Stimulated activated CD4-positive, alpha-beta T cell treated with anti-CD3 and anti-CD28 coated beads, Interleukin-2, amount 100 ng/mL, for 48 hours (primary cell): Measurements from ENCODE around the gene PIEZO1.
A peak's percentile ranks its signal among the peaks of the same experiment; 100 is the strongest.

Experiments used
- DNase-seq, 2 donors: peaks; one replicate each; pipeline ENCODE4 v3.0.0-alpha.2; 2020

PIEZO1 gene

DNA sequence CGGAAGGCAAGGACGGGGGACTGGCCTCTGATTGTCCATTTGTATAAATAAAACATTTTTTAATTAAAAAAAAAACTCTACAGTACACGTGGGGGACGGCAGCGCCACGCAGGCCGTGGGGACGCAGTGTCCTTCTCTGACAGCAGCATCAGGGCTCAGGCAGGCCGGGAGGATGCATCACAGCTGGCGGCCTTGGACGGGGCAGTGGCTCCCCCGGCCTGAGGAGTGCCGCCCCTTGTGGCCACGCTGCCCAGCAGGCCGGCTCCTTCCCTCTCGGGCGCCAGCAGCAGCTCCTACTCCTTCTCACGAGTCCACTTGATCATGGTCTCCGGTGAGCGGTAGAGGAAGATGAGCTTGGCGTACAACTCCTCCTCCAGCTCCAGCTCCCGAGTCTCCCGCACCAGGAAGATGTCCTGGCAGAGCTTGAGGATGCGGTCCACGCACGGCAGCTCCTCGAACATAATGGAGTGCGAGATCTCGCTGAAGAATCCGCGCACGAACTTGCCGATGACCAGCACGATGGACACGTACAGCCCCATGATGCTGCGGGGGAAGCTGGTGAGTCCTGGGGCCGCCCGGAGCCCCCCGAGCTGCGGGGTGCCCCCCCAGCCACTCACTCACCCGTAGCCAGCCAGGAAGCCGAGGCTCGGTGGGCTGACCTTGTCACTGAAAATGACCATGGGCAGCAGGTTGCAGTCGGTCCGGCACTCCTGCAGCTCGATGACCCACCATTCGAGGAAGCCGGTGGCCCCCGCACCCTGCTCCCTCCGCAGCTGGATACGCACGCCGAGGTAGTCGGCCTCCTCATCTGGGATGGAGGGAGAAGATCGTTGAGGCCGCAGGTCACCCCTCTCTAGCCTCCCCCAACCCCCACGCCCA, 69.5 kb downstream of the PIEZO1 start:
- no peak for DNase-seq

DNA sequence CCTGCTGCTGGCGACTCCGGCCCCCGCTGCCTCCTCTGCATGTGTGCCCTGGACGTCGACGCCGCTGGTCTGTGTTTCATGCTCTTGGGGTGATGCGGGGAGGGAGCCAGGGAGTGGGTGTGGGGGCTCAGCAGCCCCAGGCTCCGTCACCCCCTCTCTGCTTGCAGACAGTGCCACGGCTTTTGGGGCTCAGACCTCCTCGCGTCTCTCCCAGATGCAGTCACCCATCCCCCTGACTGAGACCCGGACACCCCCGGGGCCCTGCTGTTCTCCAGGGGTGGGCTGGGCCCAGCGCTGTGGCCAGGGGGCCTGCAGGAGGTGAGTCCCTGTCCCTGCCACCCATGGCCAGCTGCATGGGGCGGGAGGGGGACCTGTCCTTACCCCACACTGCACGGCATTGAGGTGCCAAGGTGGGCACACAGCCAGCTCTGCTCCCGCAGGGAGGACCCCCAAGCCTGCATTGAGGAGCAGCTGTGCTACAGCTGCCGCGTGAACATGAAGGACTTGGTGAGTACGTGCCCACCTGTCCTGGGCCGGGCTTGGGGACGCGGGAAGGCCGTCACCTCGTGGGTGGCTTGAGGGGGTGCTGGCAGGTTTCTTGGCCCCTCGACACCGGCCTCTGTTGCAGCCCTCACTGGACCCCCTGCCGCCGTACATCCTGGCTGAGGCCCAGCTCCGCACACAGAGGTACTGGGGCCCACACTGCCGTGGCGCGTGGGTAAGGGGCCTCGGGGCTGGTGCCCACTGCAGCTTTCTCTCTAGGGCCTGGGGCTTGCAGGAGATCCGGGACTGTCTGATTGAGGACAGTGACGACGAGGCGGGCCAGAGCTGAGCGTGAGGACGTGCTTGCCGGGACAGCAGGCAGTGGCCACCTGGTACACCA, 70.4 kb downstream of the PIEZO1 start:
- DNase-seq = no peak

DNA sequence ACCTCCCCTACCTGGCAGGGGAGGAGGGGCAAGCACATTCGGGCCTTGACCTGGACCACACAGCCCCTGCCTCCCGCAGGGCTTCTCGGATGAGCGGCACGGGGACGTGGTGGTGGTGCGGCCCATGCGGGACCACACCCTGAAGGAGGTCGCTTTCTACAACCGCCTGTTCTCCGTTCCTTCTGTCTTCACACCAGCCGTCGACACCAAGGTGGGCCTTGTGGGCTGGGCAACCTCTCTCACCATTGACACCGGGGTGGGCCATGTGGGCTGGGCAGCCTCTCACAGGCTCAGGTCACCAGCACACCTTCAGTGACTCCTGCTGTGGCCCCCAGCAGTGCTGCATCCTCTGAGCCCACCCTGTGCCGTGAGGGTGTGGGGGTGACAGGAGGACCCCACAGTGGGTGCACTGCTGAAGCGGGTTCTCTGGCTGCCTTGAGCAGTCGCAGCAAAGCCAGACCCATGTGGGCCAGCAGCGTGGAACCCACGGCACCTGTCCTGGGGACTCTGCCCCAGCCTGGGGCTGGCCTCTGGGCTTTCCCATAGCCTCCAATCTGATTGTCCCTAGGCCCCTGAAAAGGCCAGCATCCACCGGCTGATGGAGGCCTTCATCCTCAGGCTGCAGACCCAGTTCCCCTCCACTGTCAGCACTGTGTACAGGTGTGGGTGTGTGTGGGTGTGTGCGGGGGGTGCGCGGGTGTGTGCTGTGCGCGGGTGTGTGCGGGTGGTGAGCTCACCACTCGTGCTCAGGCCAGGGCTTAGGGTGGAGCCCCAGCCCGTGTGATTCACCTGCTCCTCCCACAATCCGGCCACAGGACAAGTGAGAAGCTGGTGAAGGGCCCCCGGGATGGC, 71.2 kb downstream of the PIEZO1 start:
- DNase-seq = no peak

DNA sequence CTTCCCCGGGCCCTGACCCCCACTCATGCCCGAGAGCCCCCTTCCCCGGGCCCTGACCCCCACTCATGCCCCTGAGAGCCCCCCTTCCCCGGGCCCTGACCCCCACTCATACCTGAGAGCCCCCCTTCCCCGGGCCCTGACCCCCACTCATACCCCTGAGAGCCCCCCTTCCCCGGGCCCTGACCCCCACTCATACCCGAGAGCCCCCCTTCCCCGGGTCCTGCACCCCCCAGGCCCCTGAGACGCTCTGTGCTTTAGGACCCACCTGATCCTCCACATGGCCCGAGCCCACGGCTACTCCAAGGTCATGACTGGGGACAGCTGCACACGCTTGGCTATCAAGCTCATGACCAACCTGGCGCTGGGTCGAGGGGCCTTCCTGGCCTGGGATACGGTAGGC, 72.0 kb downstream of the PIEZO1 start:
- DNase-seq = no peak

DNA sequence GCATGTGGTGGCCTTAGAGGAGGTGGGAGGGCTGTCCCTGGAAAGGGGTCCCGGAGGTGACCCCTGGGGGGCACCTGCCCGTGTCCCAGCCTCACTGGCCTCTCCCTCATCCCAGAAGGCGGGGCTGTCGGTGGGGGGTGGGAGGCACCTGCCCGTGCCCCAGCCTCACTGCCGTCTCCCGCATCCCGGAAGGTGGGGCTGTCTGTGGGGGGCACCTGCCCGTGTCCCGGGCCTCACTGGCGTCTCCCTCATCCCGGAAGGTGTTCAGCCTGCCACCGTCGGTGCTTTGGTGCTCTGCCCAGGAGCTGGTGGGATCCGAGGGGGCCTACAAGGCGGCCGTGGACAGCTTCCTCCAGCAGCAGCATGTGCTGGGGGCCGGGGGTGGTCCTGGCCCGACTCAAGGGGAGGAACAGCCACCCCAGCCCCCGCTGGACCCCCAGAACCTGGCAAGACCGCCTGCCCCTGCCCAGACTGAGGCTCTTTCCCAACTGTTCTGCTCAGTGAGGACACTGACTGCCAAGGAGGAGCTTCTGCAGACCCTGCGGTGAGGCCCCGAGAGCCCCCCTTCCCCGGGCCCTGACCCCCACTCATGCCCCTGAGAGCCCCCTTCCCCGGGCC, 72.5 kb downstream of the PIEZO1 start:
- no peak for DNase-seq

DNA sequence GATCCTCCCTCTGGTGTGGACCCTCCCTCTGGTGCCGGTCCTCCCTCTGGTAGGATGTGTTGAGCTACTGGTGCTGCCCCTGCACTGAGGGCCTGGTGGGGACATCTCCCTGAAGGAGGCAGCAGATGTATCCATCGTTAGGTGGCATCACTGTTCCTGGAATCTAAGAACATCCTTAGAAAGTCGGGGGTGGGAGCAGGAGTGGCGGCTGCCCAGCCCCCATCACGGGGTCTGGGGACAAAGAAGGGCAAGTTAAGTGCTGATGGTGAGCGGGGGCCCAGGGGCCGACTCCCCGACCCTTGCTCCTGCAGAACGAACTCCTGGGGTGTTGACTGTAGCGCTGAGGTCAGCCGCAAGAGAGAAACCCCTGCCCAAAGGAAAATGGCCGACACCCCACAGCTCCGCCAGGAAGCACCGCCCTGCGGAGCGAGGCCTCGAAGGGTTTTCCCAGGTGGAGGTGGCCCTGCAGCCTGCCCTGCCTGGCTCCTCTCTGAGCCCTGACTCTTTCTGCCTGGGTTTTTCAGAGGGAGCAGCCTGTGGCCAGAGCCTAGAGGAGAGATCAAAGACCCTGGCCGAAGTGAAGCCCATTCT, 73.2 kb downstream of the PIEZO1 start:
- DNase-seq = no peak

DNA sequence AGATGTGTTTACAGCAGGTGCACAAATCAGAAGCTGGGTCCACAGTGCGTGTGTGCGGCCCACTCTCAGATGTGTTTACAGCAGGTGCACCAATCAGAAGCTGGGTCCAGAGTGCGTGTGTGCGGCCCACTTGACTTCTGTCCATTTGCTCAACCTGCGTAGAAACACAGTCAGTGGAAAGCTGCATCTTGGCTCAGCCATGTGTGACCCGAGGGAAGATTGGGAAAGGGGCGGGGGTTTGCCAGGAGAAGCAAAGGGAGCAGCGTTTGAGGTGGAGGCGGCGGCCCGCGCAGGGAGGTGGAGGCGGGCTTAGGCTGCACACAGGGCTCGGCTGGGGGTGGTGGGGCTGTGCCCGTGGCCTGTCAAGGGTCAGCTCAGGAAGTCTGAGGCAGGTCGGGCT, 74.5 kb downstream of the PIEZO1 start:
- DNase-seq = no peak

DNA sequence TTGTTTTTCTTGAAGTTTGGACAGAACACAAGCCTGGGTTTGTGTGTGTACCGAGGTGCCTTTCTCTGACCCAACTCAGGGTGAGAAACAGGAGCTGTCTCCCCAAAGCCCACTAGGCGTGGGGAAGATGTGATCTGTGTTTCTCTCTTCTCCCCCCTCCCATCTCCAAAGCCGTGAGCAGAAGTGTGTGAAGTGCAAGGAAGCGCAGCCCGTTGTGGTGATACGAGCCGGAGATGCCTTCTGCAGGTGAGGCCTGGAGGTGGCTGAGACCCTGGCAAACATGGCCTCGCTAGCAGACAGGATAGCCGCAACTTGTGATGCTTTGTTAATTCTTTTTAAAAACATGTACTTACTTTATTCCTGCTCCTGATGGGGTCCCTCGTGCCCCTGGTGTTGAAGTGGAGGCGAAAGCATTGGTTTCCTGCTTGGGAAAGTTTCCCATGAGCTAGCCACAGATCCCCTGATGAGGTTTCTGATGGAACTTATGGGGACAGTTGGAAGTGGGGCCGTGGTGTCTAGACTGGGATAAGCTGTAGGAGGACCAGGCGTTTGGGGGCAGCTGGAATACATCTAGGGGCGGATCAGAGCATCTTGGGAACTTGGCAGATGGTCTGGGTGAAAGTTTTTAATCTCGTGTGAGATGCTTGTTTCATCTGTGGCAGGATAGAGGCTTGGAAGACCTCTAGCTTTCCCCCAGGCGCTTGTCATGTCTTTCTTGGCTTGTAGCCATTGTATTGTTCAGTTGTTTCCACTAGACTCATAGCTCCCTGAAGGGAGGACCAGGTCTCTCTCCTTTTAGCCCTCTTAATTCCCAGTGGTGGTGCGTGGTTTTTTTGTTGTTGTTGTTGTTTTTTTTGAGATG, 77.8 kb downstream of the PIEZO1 start:
- no peak for DNase-seq

DNA sequence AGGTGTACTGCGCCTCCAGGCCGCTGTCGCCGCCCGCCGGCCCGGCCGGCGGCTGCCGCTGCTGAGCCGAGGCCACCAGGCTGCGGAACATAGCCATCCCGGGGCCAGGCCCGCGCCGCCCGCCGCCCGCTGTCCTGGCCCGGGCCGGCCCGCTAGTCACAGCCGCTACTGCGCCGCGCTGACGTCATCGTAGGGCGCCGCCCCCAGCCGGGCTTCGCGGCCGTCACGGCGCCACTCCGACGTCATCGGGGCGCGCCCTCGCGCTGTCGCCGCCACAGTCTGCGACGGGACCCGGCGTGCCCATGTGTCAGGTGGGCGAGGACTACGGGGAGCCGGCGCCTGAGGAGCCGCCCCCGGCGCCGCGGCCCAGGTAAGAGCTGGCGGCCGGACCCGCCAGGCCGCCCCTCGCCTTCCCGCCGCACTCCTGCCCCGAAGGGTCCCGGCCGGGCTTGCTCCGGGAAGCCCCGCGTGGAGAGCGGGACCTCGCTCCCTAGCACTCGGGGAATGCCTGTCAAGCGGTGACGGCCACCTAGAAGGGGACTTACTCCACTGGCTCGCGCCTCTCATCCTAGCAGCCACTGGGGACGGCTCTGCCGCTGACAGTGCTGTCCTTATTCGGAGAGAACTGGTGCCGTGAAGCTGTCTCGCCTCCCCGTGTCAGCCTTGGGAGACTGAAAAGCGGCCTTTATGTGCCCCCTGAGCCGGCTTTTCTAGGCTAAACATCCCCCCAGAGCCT, 78.6 kb downstream of the PIEZO1 start, which contains the start of the genes CTU2 and RNF166:
Gene CTU2, plus strand, starts transcription at position 275 of the 736 bp plus-strand sequence. Its CDS starts 28 bp downstream, at position 303.
Gene RNF166, minus strand, starts transcription at position 180 of the 736 bp plus-strand sequence. Its CDS starts 83 bp downstream, at position 97.
- peak; percentile 92 to 97 for DNase-seq

DNA sequence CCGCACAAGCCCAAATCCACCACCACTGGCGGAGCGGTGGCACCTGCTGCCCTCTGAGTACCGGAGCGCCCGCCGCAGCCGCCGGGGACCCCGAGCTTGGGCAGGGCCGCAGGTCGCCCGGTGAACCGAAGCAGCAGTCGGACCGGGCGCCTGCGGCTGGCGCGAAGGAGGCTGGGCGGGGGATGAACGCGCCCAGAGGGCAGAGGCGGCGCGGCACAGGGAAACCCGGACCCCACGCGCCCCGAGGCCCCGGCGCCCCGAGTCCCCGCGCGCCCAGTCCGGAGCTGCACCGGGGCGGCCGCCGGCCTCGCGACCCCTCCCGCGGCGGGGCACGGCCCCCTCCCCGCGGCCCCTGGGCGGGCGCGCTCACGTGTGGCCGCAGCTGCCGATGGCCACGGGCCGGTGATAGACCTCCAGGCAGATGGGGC, 79.2 kb downstream of the PIEZO1 start:
- DNase-seq = no peak

DNA sequence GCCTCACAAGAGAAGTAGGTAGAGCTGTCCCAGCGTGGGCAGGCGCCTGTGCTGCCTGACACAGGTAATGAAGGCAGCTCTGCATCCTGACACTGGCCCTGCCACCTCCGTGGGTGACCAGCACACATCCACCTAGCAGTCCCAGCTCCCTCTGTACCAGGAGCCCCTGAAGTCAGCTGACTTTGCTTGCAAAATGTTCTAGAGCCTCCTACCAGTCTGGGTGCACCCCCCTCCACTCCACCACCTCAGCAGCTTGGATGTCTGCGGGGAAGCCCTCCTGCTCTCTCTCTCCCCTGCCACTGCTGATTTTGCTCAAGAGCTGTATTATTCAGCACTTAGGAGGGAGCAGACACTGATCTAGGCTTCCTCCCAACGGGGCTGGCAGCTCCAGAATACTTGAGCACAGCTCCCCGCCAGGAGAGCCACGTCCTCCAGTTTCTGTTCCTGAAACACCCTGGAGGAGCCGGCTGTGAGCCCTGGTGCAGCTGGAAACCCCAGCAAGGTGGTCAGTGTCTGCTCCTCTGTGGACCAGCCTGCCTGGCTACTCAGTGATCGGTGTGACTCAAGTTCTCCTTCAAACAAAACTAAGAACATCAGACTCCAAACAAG, 79.8 kb downstream of the PIEZO1 start:
- no peak for DNase-seq

DNA sequence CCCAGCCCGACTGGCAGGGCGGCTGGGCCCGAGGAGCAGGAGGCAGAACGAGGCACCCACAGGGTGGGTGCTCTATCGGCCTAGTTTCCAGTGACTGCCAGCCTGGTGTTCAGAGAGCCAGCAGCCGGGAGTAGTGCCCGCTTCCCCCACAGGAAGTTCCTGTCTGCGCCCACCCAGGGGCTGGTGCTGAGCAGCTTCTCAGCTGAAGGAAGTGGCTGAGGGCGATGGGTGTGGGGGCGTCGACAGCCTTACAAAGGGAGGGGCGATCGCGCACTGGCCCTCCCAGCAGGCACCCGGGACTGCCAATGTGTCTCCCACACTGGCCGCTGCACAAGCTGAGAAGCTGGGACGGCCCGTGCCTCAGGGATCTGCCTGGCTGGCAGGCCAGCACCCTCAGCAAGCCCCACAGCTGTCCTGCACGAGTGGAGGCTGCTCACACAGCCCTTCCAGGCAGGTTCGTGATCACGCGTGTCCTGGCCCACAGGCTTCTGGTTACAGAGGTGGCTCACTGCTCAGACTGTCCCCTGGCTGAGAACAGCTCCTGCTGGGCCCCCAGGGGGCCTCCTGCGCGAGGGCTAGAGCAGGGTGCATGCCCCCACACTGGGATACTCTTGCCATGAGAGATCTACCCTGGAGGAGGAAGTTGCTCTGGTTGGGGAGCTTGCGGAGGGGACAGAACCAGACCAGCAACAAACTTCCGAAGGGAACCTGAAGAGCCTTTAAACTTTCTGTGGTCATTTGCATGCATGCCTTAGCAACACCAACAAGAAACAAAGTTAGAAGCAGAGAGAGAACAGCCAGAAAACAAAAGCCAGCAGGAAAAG, 81.3 kb downstream of the PIEZO1 start:
- peak; percentile 59 to 64 for DNase-seq

DNA sequence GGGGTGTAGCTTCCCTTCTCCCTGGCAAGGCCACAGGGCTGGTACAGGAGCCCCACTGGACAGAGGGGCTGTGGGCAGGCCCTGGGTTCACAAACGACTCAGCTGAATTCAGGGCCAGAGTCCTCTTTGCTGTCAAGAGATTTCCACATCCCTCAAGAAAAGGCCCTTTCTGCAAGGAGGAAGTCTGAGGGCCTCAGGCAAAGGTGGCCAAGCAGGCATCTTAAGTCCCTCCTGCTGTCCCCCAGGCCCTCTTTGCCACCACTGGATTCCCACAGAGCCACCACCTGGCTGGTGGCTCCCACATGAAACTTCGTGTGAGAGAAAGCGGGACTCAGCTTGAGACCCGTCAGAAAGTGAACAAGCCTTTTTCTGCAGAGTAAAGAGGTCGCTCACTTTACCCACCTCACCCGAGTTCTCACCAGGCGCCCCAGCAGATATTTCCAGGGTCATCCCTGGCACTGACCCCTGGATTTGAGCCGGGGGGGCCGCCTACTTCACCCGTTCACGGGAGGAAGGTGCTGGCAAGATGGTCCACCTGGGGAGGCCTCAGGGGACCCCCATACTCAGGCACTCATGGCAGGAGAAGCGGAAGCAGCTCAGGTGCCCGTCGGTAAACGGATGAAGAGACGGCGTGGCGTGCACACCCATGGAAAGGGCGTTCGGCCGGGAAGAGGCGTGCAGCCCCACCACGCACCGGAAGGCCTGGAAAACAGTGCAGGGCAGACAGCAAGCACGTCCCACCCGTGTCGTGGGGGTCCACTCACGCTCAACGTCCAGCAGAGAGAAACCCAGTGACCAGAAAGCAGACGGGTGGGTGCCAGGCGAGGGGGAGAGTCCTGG, 82.4 kb downstream of the PIEZO1 start:
- DNase-seq = no peak

DNA sequence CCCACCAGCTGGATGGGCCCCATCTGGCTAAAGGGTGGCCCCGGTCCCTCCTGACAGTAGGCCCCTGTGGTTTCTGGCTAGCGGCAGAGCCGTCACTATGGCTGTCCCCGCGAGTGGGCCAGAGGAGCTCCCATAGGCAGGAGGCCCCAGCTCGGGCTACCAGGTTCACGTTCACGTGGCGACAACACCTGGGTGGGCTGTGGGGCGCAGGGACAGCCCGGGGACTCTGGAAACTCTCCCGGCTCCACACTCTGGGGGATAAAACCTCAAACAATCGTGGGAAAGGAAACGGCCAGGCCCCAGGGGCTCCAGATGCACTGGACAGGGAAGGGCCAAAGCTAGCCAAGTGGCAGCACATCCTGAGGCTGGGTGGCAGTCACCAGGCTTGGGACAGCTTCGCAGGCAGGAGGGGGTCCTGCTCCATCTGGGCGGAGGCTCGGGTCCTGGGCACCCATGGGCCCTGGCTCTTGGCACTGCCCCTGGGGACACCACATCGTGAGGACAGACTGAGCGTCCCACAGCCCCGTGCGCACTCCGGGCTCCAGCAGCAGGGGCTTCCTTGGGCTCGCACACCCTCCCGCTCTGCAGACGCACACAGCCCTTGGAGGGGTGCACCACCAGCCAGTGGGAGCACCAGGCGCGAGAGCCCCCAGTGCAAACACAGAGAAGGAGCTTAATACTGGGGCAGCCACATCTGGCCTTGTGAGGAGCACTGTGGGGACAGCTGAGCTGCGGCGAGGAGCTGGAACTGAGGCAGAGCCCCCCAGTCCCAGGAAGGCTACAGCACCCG, 83.2 kb downstream of the PIEZO1 start:
- DNase-seq = no peak

DNA sequence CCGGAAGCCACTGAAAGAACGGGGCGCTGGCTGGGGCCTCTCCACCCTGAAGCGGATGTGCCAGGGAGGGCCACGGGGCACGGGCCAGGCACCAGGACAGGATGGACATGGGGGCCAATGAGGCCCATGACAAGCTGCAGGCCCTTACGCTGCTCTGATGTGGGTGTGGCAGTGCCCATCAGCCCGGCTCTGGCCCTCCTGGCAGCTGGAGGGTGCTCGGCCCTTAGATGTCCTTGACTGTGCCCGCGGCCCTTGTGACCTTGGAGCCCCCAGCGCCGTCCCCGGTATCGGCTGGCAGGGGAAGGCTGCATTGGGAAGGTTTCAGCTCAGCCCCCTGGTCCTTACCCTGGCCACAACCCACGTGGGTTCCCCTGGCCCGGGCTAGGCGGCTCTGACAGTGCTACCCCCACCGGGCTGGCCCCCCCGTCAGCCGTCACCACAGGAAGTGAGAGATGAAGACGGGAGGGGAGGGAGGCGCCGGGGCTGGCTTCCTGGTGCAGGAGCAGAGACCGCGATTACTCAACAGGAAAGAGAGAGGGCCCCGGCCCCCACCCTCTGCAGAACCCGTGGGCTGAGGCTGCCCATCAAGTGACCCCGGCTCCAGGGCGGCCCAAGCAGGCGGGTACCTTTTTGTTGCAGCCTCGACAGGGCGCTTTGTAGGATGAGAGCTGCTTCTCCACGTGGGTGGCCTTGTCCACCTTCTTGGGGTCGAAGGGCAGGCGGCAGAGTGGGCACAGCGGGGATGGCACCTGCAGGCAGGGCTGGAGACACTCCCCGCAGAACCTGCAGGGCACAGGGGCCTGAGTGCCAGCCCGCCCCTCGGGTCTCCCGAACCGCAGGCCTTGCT, 84.2 kb downstream of the PIEZO1 start:
- DNase-seq = peak; percentile 85 to 88

DNA sequence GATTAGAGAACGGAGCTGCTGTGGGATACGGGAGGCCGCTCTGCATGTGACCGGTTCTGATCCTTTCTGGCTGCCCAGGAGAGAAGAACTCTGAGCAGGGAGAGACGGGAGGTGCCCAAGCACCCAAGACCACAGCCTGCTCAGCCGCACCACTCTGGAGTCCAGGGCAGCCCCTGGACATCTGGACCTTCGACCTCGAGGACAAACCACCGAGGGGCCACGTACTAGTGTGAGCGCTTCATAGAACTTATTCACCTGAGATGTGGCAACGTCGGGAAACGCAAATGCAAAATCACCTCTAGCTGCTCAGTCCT, 84.7 kb downstream of the PIEZO1 start:
- DNase-seq = no peak
